Kasumi-1 (cell line): ENCODE results near the gene ETFA.
"Not testable (repeated sequence)": the region's sequence is repeated elsewhere in the genome, so short reads cannot be mapped to it uniquely, and the experiment has no call there.

Experiments
- DNase-seq, 2 experiments: peaks; one replicate each; lab custom pipeline; 2025; lab: John Stamatoyannopoulos, UW

Gene ETFA

DNA sequence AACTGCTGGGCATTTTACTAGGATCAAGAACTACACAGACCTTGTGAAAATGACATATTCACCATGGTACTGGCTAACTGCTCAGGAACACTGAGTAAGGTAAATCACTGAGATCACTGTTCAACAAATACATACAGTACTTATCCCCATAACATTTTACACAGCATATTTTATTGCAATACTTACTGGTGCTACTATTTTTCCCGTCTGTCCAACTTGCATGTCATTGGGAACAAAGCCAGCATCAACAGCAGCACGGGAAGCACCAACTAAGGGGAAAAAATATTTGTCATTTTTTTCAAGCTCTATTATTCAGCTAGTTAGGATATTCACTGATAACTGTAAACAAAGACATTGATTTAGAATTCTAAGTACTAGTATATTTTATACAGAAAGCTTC lies 37.0 kb downstream of the ETFA start:
- no peak for DNase-seq

DNA sequence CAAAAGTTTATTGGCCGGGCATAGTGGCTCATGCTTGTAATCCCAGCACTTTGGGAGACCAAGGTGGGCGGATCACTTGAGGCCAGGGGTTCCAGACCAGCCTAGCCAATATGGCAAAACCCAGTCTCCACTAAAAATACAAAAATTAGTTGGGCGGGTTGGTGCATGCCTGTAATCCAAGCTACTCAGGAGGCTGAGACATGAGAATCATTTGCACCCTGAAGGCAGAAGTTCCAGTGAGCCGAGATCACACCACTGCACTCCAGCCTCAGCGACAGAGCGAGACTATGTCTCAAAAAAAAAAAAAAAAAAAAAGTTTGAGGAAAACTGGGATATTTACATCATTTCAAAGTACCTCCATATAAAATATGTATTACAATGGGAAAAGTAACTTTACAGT lies 40.4 kb downstream of the ETFA start:
- no peak for DNase-seq

DNA sequence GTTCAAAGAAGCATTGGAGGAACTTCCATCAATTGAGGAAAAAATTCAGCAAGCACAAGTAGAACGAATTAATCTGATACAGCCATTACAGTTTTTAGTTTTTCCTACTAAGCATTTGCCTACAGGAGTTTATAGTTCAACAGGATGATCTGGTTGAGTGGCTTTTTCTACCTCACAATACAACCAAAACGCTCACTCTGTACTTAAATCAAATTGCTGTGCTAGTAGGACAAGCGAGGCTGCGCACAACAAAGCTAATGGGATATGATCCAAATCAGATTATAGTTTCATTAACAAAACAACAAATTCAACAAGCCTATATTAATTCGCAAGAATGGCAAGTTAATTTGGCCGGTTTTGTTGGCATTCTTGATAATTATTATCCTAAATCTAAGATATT lies 44.2 kb downstream of the ETFA start:
- DNase-seq: no peak

DNA sequence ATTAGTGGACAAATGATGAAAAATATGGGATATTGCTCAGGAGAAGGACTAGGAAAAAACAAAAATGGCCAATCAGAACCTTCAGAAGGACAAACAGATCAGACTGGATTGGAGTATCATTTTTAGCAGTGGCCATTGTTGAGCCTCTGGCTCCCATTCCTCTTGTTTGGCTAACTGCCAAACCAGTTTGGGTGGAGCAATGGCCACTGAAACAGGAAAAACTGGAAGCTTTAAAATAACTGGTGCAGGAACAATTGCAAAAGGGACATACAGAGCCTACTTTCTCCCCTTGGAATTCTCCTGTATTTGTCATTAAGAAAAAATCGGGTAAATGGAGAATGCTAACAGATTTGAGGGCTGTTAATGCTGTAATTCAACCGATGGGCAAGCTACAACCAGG lies 45.5 kb downstream of the ETFA start:
- not testable (repeated sequence) for DNase-seq

DNA sequence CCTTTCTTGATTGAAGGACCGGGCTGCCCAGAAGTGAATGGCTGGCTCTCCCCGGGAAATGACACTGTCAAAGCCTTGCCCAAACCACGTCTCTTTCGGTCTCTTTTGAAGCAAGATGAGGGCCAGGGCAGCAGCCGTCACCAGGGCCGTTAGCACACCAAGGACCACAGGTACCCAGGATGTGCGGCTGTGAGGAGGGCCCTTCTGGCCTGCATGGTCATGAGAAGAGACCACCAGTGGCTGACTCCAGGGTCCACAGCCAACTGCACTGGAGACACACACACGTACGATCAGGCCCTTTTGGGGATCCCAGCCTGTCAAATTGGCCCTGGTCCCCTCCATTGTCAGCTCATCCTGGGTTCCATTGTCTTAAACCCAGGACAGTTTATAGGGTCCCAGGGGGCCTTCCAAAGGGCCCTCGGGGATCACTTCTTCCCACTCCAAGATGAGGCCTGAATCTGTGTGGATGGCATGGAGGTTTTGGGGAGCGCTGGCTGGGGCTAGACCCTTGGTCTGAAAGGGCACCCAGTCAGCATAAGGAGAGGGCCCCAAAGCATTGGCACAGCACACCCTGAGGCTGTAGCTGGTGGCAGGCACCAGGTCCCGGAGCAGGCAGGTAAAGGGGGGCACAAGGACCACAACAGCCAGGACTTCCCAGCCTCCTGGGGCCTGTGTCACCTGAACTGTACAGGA lies 50.9 kb downstream of the ETFA start:
- DNase-seq: no peak

DNA sequence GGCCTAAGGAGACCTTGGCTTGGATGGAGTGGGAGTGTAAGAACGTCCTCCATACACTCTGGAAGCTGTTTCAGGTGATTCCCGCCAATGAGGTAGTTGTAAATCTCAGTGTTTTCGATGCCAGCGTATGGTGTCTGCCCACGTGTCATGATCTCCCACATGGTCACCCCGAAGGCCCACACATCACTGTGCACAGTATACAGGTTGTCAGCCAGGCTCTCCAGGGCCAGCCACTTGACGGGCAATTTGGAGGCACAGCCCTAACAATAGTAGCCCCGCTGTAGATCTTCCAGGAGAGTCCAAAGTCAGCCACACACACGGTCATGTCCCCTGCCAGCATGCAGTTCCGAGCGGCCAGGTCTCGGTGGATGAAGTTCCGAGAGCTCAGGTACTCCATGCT lies 51.9 kb downstream of the ETFA start:
- DNase-seq: no peak

DNA sequence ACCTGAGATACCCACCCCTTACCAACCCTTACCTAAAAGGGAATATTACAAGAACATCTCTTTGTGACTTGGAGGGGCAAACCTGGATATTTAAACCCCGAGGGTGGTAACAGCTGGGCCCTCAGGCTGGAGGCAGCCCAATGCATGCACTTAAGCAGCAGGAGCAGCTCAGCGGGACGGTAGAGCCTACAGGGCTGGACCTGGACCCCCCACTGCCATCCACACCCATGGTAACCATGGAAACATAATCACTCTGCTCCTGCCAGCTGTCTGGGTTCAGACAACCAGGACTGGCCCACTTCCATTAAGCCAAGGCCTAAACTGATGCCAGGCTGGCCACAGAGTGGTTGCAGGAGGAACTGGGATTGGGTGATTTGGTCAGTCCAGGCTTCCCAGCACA lies 52.8 kb downstream of the ETFA start:
- DNase-seq: no peak

DNA sequence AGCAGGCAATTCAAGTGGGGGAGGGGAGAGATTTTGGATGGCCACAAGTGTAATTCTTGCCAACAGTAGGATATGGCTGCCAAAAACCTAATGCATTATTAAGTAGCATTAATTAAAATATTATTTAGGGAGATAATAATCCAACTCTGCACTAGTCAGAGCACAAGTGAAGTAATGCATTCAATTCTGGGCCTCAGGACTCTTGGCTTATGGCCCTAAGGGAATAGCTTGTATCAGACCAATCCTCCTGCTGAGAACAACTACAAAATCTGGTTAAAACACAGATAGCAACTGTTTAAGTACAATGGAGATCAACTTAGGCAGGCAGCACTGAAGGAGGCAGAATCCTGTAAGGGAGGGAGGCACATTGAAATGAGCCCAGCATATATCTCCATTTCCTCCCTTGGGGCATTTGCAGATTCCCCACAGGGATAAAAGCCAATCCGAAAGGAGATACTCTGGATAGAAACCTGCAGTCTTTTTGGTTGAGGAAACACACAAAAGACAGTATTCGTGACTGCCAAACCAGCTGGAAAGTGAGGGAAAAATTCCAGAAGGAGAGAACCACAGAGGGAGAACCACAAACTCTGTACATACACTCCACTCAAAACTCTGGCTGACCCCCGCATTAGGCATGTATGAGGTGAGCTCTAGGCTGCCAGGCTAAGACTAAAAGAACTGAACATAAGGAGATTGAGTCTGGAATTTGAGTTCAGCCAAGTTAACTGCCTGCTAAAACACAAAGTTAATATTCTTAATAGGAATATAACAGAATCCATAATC lies 57.4 kb downstream of the ETFA start:
- DNase-seq: no peak

DNA sequence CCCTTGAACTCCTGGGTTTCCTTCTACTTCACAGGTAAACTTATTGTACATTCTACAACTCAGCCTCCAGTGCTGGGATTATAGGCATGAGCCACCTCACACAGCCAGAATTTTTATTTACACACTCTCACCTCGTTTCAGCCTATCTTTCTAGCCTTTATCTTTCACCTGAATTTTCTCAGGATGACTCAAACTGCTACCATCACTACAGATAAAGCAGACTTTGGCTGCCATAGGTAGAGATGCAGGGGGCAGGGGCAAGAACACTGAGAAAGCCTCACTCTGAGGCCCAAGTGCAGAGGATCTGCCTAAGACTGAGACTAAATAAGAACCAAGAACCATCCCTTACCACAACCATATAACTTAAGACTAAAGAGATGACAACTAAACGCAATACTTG lies 59.0 kb downstream of the ETFA start:
- no peak for DNase-seq

DNA sequence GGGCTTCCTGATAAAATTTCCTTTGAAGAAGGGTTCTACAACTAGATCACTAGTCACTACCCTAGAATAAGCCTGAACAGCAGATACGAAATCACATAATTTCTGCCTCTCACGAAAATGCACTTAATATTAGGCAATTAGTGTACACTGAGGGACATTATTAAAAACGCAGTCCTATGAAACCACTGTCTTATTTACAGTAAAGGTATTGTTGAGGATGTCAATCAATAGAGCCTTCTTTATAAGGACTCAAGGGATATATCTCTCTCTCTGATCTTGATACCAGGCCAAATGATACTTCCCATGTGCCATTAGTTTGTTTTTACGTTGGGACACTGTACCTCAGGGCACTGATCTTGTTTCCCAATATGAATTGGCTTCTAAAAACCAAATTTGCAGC lies 59.6 kb downstream of the ETFA start:
- no peak for DNase-seq

DNA sequence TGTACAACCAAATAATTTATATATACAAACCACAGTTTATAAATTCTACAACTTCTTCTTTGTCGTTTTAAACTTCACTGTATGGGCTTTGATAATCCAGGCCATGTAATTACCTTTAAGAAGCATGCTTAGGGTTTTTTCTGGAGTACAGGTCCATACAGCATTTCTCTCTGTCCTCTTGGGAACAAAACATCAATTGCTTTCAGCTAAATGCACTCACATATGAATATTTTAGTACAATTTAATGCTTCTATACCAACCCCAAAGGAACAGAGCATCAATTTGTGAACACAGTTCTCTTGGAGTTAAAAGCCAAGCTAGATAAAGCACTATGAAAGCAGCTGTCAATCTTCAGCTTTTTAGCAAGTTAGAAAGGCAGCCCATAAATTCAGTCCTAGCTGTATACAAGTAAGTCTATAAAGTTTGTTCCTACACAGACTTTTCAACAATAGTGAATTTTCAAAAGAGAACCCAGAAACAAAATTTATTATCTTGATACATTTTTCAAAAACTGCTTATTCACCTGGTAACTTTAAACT lies 66.1 kb downstream of the ETFA start:
- DNase-seq: no peak

DNA sequence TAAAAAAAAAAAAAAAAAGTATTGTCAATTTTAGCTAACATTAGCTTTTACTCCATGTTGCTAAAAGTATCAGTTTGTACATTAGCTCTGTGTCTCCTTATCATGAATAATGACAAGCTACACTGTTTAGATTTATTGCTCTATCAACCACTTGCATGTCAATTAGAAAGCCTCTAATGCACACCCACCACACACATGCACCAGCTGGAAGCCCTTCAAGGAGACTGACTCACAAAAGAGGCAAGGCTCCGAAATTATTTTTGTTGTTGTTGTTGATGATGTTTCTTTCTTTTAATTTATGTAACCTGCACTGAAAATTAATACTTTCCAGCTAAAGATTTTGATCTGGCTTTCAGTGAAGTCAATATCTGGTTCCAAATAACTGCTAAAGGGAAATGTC lies 71.5 kb downstream of the ETFA start:
- DNase-seq: no peak

DNA sequence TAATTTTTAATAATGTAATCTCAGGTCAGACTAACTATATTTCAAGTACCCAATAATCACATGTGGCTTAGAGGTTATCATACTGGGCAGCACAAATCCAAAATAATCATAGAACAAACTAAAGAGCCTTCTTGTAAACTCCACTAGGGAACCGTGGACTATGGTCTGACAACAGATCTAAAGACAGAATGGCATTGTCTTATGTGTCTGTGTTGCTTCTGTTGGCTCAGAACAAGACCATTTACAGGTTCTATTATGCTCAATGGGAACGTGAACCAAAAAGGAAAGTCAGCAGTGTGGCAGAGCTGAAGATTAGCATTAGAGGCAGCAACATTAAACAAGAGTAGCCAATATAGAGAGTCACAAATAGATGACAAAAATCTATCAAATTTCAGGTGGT lies 74.9 kb downstream of the ETFA start:
- DNase-seq: no peak

DNA sequence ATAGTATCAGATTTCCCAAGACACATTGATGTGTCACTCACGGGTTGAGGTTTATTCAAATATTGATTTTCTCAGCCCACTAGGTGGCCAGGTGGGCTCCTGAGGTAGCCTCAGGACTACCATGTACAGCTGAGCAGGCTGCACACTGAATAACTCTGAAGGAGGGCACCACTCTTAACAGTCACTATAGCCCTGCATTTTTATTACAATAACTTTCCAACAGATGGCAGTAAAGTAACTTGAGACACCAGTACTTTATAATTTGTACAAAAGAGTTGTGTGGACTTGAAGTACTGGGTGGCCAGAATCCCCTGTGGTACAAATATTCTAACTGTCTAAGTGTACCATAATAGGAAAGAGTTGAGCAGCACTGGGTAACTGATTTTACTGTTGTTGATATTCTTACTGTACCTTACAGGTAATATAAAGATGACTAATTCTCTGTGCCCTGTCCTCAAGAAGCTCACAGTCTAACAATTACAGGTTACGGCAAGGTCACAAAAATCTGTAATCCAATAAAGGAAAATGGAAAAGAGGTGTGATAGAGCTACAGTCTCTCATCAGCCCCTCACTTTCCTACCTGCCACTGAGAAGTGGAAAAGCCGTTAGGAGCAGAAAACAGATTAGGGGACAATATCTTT lies 76.0 kb downstream of the ETFA start:
- DNase-seq: peak; percentile 59 to 79

DNA sequence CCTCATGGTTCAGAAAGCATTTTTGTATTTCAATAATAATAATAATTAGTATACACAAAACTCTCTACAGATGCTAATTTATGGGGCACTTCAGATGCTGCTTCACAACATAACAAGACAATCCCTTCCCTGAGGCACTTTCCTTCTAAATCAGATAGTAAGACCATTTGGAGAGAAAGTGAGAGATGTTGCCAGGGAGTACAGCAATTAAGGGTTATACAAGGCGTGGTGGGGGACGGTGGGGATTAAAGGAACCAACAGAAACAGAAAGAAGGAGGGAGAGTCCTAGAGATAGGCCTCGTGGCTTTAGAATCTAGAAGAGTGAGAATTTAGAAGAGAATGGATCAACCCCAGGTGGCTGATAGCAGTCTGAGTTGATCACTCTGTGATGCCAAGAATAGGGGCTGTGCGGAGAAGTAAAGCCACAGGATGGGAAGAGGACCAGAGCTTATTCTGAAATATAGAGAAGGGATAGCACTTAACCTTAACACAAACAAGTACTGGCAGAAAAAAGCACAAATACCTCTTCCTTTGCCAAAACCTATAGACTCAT lies 76.9 kb downstream of the ETFA start:
- DNase-seq: no peak

DNA sequence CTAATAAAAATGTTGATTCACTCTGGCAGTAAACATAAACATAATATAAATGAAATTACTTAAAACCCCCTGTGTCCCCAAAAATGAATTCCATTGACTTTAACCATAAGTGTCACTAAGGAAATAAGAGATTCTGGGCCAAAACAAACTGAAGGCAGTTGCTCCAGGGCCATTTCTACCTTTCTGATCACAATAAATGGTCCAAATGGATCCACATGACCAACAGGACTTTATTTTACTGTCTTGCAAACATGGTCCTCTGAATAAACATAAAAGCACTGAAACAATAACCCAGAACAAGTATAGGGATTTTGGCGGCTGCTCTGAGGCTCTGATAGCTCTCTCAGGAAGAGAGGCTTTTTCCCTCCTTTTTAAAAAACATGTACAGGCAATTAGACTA lies 77.3 kb downstream of the ETFA start:
- DNase-seq: no peak

DNA sequence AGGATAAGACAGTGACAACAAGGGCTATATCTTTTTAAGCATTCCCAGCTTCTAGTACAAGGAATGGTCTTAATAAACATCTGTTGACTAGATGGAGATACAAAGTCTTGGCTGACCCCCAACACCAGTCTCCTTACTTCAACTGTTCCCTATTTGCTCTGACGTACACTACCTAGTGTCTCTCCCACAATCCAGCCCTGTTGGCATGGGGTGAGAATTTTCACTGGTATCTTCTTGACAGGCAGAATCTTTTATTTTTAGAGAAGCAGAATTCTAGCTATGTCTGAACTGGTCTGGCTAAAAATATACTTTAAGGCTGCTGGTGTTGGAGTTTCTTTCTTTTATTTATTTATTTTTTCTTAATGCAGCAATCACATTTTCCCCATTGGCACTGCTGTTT lies 82.0 kb downstream of the ETFA start:
- DNase-seq: no peak

DNA sequence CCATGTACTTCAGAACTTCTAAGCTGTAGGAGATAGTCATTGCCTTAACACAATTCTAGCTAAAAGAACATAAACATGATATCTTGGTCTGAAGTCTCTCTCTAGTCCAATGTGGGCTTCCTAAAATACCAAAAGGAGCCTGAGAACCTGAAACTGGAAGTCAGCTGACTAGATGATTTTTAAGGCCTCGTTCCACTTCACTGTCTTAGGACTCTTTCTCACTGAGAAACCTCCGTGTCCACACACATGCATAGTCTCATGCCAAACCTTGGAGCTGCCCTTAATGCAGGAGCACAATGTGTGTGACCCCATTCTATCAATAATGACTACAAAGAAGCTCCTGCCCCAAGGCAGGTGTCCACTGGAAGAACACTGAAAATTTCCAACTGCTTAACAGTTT lies 87.7 kb downstream of the ETFA start:
- DNase-seq: no peak

DNA sequence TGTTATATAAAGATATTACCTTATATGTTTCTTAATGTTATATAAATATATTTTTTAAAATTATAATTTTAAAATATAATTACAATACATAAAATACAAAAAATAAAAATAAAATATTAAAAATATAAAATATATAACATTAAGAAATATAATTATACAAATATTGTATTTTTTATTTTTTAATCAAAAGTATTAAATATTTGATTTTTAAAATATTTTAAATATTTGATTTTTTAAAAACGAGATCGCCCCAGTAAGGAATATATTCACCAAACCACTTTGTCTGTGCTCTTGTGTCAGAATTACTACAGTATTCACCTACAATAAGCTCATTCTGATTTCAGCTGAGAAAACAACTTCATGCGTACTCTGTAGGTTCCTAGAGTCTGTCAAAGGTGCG lies 89.1 kb downstream of the ETFA start:
- no peak for DNase-seq

DNA sequence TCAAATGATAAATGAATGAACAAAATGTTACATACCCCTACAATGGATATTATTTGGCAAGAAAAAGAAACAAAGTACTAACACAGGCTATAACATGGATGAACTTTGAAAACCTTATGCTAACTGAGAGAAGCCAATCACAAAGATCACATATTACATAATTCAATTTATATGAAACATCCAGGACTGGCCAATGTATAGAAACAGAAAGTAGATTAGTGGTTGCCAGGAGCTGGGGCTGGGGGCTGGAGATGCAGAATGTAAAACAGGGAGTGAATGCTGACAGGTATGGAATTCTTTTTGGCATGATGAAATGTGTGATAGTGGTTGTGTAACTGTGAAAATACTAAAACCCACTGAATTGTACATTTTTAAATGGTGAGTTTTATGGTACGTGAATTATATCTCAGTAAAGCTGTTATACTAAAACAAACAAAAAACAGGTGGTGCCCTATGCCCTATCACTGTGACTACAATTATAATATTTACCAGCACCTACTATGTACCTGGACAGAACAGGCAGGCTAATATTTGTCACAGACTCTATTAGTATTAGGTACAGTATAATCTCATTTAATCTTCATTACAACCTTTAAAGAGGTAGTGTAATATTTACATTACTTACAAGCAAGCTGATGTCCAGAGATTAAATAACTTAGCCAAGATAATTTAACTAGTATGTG lies 90.0 kb downstream of the ETFA start:
- no peak for DNase-seq

DNA sequence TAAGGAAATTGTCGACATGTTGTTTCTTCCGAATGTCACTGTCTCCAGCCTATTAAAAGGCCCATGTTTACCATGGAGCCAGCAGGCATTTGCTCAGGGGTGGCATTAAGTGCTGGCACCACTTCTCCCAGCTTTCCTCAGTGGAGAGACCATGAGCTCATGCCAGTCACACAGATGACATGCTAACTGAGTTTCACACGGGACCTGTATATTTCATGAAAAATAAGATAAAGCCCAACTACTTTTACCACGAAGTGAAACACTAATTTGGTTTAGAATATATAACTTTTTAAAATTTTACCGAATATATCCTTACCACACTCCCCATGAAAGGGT lies 93.4 kb downstream of the ETFA start:
- no peak for DNase-seq
